Retinal pigment epithelial cell (primary cell): Measurements from ENCODE around the gene PTPN14.
"Not testable (repeated sequence)": the region's sequence is repeated elsewhere in the genome, so short reads cannot be mapped to it uniquely, and the experiment has no call there.

Experiments
- DNase-seq: peaks from one replicate; pipeline ENCODE4 v3.0.0-alpha.2; 2010; ENCODE audit warnings: low read depth
- H3K4me3 ChIP-seq: 2 replicates; pipeline ENCODE4 v1.5.1; 2011; ENCODE audit warnings: mild to moderate bottlenecking, low read length, control low read depth, moderate library complexity
- TF ChIP-seq, protein P1 (sequence below): conservative IDR thresholded peaks from 2 replicates; pipeline ENCODE4 v1.5.1; 2011; ENCODE audit warnings: low read depth, low read length, control low read depth, inconsistent platforms

Gene PTPN14

DNA sequence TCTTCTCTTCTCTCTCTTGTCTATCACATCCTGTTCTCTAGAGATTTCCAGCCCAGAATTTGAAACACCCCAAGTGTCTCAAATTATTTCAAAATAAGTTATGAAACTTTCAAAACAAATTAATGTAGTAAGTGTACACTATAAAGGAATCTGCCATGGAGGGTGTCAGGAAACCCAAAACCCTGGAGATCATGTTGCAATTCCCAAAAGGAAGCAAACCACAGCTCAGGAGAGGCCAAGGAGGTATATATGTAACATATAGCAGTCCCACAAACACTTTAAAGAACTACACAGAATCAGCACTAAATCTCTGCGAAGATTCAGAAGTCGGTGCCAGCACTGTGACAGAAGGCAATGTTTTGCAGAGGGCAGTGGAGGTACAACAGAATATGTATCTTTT lies 26.6 kb downstream of the PTPN14 start:
- TF ChIP-seq, protein P1, sequence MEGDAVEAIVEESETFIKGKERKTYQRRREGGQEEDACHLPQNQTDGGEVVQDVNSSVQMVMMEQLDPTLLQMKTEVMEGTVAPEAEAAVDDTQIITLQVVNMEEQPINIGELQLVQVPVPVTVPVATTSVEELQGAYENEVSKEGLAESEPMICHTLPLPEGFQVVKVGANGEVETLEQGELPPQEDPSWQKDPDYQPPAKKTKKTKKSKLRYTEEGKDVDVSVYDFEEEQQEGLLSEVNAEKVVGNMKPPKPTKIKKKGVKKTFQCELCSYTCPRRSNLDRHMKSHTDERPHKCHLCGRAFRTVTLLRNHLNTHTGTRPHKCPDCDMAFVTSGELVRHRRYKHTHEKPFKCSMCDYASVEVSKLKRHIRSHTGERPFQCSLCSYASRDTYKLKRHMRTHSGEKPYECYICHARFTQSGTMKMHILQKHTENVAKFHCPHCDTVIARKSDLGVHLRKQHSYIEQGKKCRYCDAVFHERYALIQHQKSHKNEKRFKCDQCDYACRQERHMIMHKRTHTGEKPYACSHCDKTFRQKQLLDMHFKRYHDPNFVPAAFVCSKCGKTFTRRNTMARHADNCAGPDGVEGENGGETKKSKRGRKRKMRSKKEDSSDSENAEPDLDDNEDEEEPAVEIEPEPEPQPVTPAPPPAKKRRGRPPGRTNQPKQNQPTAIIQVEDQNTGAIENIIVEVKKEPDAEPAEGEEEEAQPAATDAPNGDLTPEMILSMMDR, result no peak
- no peak overlapping the region for H3K4me3 ChIP-seq
- DNase-seq, result no peak

DNA sequence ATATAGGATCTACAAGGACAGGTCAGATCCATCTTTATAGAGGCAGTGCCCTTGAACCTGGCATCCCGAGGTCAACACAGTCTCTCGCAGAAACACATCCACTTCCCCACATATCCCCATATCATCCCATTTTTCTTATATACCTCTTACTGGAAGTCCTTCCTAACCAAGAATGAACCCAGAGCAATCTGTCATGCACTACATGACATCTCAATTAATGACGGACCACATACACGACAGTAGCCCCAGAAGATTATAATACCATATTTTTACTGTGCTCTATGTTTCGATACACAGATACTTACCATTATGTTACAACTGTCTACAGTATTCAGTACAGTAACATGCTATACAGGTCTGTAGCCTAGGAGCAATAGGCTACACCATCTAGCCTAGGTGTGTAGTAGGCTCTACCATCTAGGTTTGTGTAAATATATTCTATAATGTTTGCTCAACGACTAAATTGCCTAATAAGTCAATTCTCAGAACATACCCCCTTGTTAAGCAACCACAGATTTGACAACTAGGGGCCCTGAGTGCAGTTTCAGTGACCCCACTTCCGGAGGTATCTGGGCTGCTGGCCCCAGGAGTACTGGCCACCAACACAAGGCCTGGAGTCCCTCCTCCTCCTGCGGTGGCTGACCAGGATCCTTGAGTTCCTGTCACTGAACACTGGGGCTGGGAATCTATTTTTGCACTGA lies 28.1 kb downstream of the PTPN14 start:
- DNase-seq, result no peak
- H3K4me3 ChIP-seq, result no peak overlapping the region
- TF ChIP-seq, protein P1, result no peak

DNA sequence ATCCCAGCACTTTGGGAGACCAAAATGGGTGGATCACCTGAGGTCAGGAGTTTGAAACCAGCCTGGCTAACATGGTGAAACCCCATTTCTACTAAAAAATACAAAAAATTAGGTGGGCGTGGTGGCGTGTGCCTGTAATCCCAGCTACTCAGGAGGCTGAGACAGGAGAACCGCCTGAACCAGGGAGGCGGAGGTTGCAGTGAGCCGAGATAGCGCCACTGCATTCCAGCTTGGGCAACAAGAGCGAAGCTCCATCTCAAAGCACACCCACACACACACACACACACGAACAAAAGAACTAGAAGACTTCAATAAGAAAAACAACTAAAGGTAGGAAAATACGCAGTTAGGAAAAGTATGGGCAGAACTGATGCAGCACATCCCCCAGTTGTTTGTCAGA lies 29.9 kb downstream of the PTPN14 start:
- DNase-seq, result not testable (repeated sequence)

DNA sequence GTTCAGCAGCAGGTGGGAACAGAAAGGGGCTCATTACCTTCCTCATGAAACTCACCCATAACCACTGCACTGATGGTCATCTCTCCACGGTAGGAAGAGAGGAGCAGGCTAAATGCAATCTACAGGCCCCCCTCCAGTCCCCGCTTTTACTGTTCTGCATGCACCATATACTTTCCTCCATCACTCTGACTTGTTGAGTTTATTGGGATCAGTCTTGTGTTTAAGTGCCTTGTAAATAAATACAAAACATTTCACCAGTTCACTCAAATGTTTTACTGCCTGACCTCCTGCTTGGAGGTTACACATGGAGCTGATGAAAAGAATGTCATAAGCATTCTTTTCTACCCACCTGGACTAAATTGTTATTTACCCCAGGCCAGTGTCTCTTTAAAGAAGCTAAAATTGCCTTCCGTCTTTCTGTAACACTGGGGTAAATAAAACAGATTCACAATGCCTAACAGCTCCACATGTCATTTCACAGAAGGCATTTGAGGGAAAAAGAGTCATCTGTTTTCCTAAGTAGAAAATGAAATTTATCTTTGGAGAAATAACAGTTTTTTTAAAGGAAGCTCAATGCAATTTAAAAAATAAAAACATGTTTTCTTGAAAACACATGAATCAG lies 30.7 kb downstream of the PTPN14 start:
- no peak for DNase-seq
- TF ChIP-seq, protein P1, result no peak
- no peak overlapping the region for H3K4me3 ChIP-seq

More for the DNA sequence above, 29.9 kb downstream of the PTPN14 start:
- not testable (repeated sequence) for H3K4me3 ChIP-seq

DNA sequence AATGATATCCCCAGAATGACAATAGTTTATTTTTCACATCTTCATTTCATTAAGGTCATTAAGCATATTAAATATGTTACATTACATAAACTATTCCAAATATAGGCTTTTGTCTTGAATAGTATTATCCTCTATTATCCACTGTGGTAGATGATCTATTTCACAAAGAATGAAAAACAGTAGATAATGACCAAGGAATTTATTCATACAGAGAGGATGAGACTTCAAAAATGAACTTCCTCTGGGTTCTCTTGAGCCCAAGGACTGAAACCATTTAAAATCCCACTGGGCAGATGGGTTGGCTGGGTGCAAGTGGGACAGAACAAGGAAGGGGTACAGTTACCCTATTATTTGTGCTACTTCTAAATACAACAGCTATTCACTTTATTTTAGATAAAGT lies 33.0 kb downstream of the PTPN14 start:
- TF ChIP-seq, protein P1, result no peak
- no peak overlapping the region for H3K4me3 ChIP-seq
- DNase-seq, result no peak

DNA sequence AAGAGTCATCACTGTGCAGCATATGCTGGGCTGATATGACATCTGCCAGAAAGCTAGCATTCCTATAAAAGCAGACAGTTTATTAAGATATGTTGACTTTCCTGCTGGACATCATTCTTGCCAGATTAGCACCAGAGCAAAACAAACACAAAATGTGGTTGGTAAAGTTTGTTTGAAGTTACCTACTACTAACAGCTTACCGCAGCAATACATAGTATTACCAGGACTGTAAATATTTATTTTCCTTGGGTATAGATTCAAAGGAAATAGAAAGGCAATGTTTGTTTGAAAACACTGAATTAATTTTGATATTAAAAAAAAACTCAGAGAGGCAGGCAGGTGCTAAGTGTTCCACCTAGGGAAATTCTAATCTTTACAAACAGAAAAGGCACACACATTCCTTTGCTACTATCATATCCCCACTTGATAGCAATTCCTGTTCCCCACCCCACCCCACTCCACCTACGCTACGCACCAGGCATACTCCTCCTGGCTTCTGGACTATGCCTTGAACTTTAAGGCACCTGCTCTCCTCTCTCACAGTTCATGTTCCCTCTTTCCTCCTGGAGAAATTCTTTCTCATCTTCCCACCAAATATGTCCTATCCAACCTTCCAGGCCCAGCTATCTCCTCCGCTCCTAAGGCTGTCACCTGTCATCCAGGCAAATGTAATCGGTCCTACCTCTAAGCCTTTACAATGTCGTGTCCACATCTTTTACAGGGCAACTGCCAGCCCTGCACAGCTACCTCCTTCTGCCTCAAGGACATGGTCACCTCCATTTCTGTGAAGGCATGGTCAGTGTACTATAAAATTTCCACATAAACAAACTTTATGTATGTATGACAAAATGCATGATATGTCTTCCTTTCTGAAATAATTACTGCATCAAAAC lies 34.7 kb downstream of the PTPN14 start:
- no peak overlapping the region for H3K4me3 ChIP-seq
- TF ChIP-seq, protein P1, result no peak
- no peak for DNase-seq
